Measurements from ENCODE around the gene CLPTM1L.
A peak's percentile ranks its signal among the peaks of the same experiment; 100 is the strongest.
"Not testable (repeated sequence)": the region's sequence is repeated elsewhere in the genome, so short reads cannot be mapped to it uniquely, and the experiment has no call there.

The CLPTM1L gene

GRCh38 chr5:1338506-1339070 lies 6.3 kb downstream of the CLPTM1L start:
- DNase-seq, result no peak

GRCh38 chr5:1338196-1338490 lies 6.8 kb downstream of the CLPTM1L start:
- no peak for DNase-seq

- DNase-seq, result no peak
These were observed 7.3 kb downstream of the CLPTM1L start for GRCh38 chr5:1337489-1338195.

- no peak for DNase-seq
These were observed 8.0 kb downstream of the CLPTM1L start for GRCh38 chr5:1336749-1337488.

GRCh38 chr5:1336106-1336561 lies 8.8 kb downstream of the CLPTM1L start:
- no peak for DNase-seq

- DNase-seq, result no peak
These were observed 9.3 kb downstream of the CLPTM1L start for GRCh38 chr5:1335540-1336095.

- no peak for DNase-seq
These were observed 9.9 kb downstream of the CLPTM1L start for GRCh38 chr5:1334831-1335539.

- DNase-seq, result no peak
These were observed 10.9 kb downstream of the CLPTM1L start for GRCh38 chr5:1333986-1334385.

GRCh38 chr5:1333286-1333685 lies 11.6 kb downstream of the CLPTM1L start:
- DNase-seq, result not testable (repeated sequence)

GRCh38 chr5:1332461-1333001 lies 12.4 kb downstream of the CLPTM1L start:
- DNase-seq, result no peak

- DNase-seq, result no peak
These were observed 13.0 kb downstream of the CLPTM1L start for GRCh38 chr5:1331861-1332405.

- no peak for DNase-seq
These were observed 13.8 kb downstream of the CLPTM1L start for GRCh38 chr5:1330847-1331831.

- DNase-seq, result no peak
These were observed 14.6 kb downstream of the CLPTM1L start for GRCh38 chr5:1330146-1330846.

- no peak for DNase-seq
These were observed 15.8 kb downstream of the CLPTM1L start for GRCh38 chr5:1329111-1329579.

- peak; percentile 65 for DNase-seq
These were observed 16.4 kb downstream of the CLPTM1L start for GRCh38 chr5:1328237-1329110.

- DNase-seq, result peak; percentile 59
These were observed 17.8 kb downstream of the CLPTM1L start for GRCh38 chr5:1326901-1327756.

GRCh38 chr5:1326532-1326875 lies 18.4 kb downstream of the CLPTM1L start:
- not testable (repeated sequence) for DNase-seq

GRCh38 chr5:1325870-1326531 lies 18.9 kb downstream of the CLPTM1L start:
- DNase-seq, result peak; percentile 41

Data from islet precursor cell (in vitro differentiated cells).